Measurements from ENCODE around the gene FOXP1.

FOXP1 gene

GRCh38 chr3:71086777-71087142 is 496.8 kb downstream of the FOXP1 start:
- Histone ChIP-seq H3K79me2 (ENCODE audit: control insufficient read depth, insufficient read depth, low read length, poor library complexity) (no peaks in the 10 kb centered on the region), H3K9me3 (ENCODE audit: insufficient read depth, low read depth, low read length) (no peaks in the 10 kb centered on the region), H3K18ac (ENCODE audit: low read length) (no peak overlapping the region), H3K14ac (ENCODE audit: low read length) (no peak overlapping the region), H2BK5ac (ENCODE audit: low read depth, low read length, poor library complexity) (no peak overlapping the region), H3K27ac (ENCODE audit: low read depth, low read length) (no peak overlapping the region), H3K4me2 (ENCODE audit: low read length) (no peak overlapping the region), H3K23ac (ENCODE audit: low read length) (no peak overlapping the region), H4K12ac (ENCODE audit: low read depth, low read length) (no peak overlapping the region), H3K27me3 (ENCODE audit: insufficient read depth, low read length) (no peaks in the 10 kb centered on the region), H4K91ac (ENCODE audit: low read depth, low read length) (no peak overlapping the region), H3K4me1 (ENCODE audit: control insufficient read depth in 1 of 2, insufficient read depth in 2 of 2, low read length in 2 of 2) (no peaks in the 10 kb centered on the region), H3K36me3 (ENCODE audit: control insufficient read depth in 1 of 2, insufficient read depth in 2 of 2, low read length in 2 of 2) (no peaks in the 10 kb centered on the region), H4K8ac (ENCODE audit: low read depth, low read length) (no peak overlapping the region), H2BK120ac (ENCODE audit: insufficient read depth, low read length, poor library complexity) (no peak overlapping the region), H3K79me1 (ENCODE audit: low read length) (no peaks in the 10 kb centered on the region), H3K9ac (ENCODE audit: low read length) (no peak overlapping the region), H2AK5ac (ENCODE audit: low read length) (no peak overlapping the region), H3K4me3 (ENCODE audit: low read depth, low read length) (no peak overlapping the region), H2AFZ (ENCODE audit: insufficient read depth, low read length, poor library complexity) (no peak overlapping the region), H3K4ac (ENCODE audit: low read depth, low read length) (no peak overlapping the region), H2BK12ac (ENCODE audit: low read length) (no peak overlapping the region)
- no CpG with 5 or more reads among the region's 4 CpGs for WGBS (ENCODE audit: extremely low coverage, insufficient coverage, insufficient read length)
- DNase-seq: no peak

- Histone ChIP-seq H3K18ac (ENCODE audit: low read length) (no peak overlapping the region), H3K4me3 (ENCODE audit: low read depth, low read length) (no peak overlapping the region), H4K91ac (ENCODE audit: low read depth, low read length) (no peak overlapping the region), H4K8ac (ENCODE audit: low read depth, low read length) (no peak overlapping the region), H2BK12ac (ENCODE audit: low read length) (no peak overlapping the region), H3K79me1 (ENCODE audit: low read length) (no peaks in the 10 kb centered on the region), H3K27ac (ENCODE audit: low read depth, low read length) (no peak overlapping the region), H2BK5ac (ENCODE audit: low read depth, low read length, poor library complexity) (no peak overlapping the region), H4K12ac (ENCODE audit: low read depth, low read length) (no peak overlapping the region), H3K9ac (ENCODE audit: low read length) (no peak overlapping the region), H3K79me2 (ENCODE audit: control insufficient read depth, insufficient read depth, low read length, poor library complexity) (no peaks in the 10 kb centered on the region), H2AFZ (ENCODE audit: insufficient read depth, low read length, poor library complexity) (no peak overlapping the region), H2BK120ac (ENCODE audit: insufficient read depth, low read length, poor library complexity) (no peak overlapping the region), H3K36me3 (ENCODE audit: control insufficient read depth in 1 of 2, insufficient read depth in 2 of 2, low read length in 2 of 2) (no peaks in the 10 kb centered on the region), H3K4ac (ENCODE audit: low read depth, low read length) (no peak overlapping the region), H3K27me3 (ENCODE audit: insufficient read depth, low read length) (no peaks in the 10 kb centered on the region), H3K23ac (ENCODE audit: low read length) (no peak overlapping the region), H3K4me2 (ENCODE audit: low read length) (no peak overlapping the region), H3K14ac (ENCODE audit: low read length) (no peak overlapping the region), H3K4me1 (ENCODE audit: control insufficient read depth in 1 of 2, insufficient read depth in 2 of 2, low read length in 2 of 2) (no peaks in the 10 kb centered on the region), H3K9me3 (ENCODE audit: insufficient read depth, low read depth, low read length) (no peaks in the 10 kb centered on the region), H2AK5ac (ENCODE audit: low read length) (no peak overlapping the region)
- DNase-seq: no peak
- no CpG with 5 or more reads among the region's 3 CpGs for WGBS (ENCODE audit: extremely low coverage, insufficient coverage, insufficient read length)
Observed at GRCh38 chr3:71083726-71084131, 499.8 kb downstream of the FOXP1 start.

- no peaks in the 10 kb centered on the region for H3K4me1 ChIP-seq (ENCODE audit: control insufficient read depth in 1 of 2, insufficient read depth in 2 of 2, low read length in 2 of 2)
- no peak overlapping the region for H3K18ac ChIP-seq (ENCODE audit: low read length)
- no peak overlapping the region for H4K91ac ChIP-seq (ENCODE audit: low read depth, low read length)
- WGBS (ENCODE audit: extremely low coverage, insufficient coverage, insufficient read length): no CpG with 5 or more reads among the region's 5 CpGs
- no peak overlapping the region for H4K12ac ChIP-seq (ENCODE audit: low read depth, low read length)
- H2BK120ac ChIP-seq (ENCODE audit: insufficient read depth, low read length, poor library complexity): no peak overlapping the region
- H3K23ac ChIP-seq (ENCODE audit: low read length): no peak overlapping the region
- H2BK12ac ChIP-seq (ENCODE audit: low read length): no peak overlapping the region
- no peak overlapping the region for H2BK5ac ChIP-seq (ENCODE audit: low read depth, low read length, poor library complexity)
- no peak overlapping the region for H3K4me2 ChIP-seq (ENCODE audit: low read length)
- no peak overlapping the region for H3K9ac ChIP-seq (ENCODE audit: low read length)
- H3K14ac ChIP-seq (ENCODE audit: low read length): no peak overlapping the region
- H2AK5ac ChIP-seq (ENCODE audit: low read length): no peak overlapping the region
- H2AFZ ChIP-seq (ENCODE audit: insufficient read depth, low read length, poor library complexity): no peak overlapping the region
- H3K36me3 ChIP-seq (ENCODE audit: control insufficient read depth in 1 of 2, insufficient read depth in 2 of 2, low read length in 2 of 2): no peaks in the 10 kb centered on the region
- no peaks in the 10 kb centered on the region for H3K79me2 ChIP-seq (ENCODE audit: control insufficient read depth, insufficient read depth, low read length, poor library complexity)
- no peaks in the 10 kb centered on the region for H3K9me3 ChIP-seq (ENCODE audit: insufficient read depth, low read depth, low read length)
- DNase-seq: no peak
- H3K4ac ChIP-seq (ENCODE audit: low read depth, low read length): no peak overlapping the region
- no peak overlapping the region for H3K4me3 ChIP-seq (ENCODE audit: low read depth, low read length)
- H3K27ac ChIP-seq (ENCODE audit: low read depth, low read length): no peak overlapping the region
- H3K79me1 ChIP-seq (ENCODE audit: low read length): no peaks in the 10 kb centered on the region
- no peaks in the 10 kb centered on the region for H3K27me3 ChIP-seq (ENCODE audit: insufficient read depth, low read length)
- no peak overlapping the region for H4K8ac ChIP-seq (ENCODE audit: low read depth, low read length)
Observed at GRCh38 chr3:71082833-71083232, 500.7 kb downstream of the FOXP1 start.

DNA sequence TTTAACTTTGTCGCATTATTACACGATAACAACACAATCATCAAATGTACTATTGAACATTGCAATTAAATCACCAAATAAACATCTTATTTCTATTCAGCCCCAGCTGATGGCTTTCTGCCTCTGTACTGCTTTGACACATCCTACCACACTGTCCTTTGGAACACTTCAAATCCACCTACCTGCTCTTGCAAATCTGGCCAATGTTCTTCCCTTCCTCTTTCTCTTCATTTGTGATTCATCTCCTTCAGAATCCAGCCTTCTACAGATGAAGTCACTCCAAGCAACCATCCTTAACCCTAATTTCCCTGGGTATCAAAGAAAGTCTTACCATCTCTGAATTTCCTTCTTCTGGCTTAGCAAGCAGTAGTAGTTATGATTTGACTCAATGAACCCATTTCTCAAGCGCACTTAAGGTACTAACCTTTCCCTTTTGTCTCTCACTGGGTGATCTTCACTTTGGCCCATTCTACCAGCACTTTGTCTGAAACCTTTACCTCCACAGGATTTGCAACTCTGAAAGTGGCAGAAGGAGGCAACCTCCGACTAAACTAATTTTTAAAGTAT is 502.9 kb downstream of the FOXP1 start:
- Histone ChIP-seq H2AFZ (ENCODE audit: insufficient read depth, low read length, poor library complexity) (no peak overlapping the region), H3K27ac (ENCODE audit: low read depth, low read length) (no peak overlapping the region), H3K9me3 (ENCODE audit: insufficient read depth, low read depth, low read length) (no peaks in the 10 kb centered on the region), H3K9ac (ENCODE audit: low read length) (no peak overlapping the region), H2AK5ac (ENCODE audit: low read length) (no peak overlapping the region), H2BK120ac (ENCODE audit: insufficient read depth, low read length, poor library complexity) (no peak overlapping the region), H2BK12ac (ENCODE audit: low read length) (no peak overlapping the region), H4K8ac (ENCODE audit: low read depth, low read length) (no peak overlapping the region), H3K4me2 (ENCODE audit: low read length) (no peak overlapping the region), H3K79me1 (ENCODE audit: low read length) (no peaks in the 10 kb centered on the region), H3K23ac (ENCODE audit: low read length) (no peak overlapping the region), H4K91ac (ENCODE audit: low read depth, low read length) (no peak overlapping the region), H3K4ac (ENCODE audit: low read depth, low read length) (no peak overlapping the region), H3K27me3 (ENCODE audit: insufficient read depth, low read length) (no peaks in the 10 kb centered on the region), H4K12ac (ENCODE audit: low read depth, low read length) (no peak overlapping the region), H3K4me3 (ENCODE audit: low read depth, low read length) (no peak overlapping the region), H3K4me1 (ENCODE audit: control insufficient read depth in 1 of 2, insufficient read depth in 2 of 2, low read length in 2 of 2) (no peaks in the 10 kb centered on the region), H3K79me2 (ENCODE audit: control insufficient read depth, insufficient read depth, low read length, poor library complexity) (no peaks in the 10 kb centered on the region), H3K36me3 (ENCODE audit: control insufficient read depth in 1 of 2, insufficient read depth in 2 of 2, low read length in 2 of 2) (no peaks in the 10 kb centered on the region), H3K18ac (ENCODE audit: low read length) (no peak overlapping the region), H2BK5ac (ENCODE audit: low read depth, low read length, poor library complexity) (no peak overlapping the region), H3K14ac (ENCODE audit: low read length) (no peak overlapping the region)
- 100% methylated on average over 1 of the region's 4 CpGs for WGBS (ENCODE audit: extremely low coverage, insufficient coverage, insufficient read length)
- DNase-seq: no peak

Data from trophoblast cell (in vitro differentiated cells and primary cell).